ENCODE measurements around the gene GNPAT.

GNPAT gene

DNA sequence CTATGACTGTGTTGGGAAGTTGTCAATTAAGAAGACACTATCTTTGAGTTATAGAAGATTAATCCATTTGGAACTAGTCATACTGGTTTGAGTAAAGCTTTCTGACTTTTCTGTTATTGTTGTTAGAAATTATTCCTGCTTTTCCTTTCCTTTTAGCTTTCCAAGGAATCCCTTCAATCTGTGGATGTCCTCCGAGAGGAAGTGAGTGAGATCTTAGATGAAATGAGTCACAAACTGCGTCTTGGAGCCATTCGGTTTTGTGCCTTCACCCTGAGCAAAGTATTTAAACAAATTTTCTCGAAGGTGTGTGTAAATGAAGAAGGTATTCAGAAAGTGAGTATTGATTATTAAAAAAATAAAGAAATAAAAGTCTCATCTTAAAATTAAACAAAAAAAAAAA lies 19.3 kb downstream of the GNPAT start:
- FAIRE-seq, result no peak

DNA sequence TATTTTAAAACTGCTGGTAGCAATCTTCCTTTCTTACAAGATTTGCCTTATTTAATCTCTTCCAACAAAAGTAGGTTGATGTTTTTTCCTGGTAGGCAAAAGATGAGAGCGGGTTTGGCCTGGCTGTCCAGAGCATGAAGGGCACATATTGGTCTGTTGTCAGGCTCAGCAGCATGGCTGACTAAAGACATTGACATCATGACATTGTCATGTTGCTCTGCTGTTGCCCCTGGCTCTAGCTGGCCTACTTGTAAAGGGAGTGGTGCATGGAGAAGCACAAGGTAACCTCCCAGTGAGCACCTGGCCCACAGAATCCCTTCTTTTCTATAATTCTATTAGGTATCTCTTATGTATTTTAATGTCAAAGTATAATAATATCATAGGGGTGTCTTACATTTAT lies 23.6 kb downstream of the GNPAT start:
- FAIRE-seq, result no peak

DNA sequence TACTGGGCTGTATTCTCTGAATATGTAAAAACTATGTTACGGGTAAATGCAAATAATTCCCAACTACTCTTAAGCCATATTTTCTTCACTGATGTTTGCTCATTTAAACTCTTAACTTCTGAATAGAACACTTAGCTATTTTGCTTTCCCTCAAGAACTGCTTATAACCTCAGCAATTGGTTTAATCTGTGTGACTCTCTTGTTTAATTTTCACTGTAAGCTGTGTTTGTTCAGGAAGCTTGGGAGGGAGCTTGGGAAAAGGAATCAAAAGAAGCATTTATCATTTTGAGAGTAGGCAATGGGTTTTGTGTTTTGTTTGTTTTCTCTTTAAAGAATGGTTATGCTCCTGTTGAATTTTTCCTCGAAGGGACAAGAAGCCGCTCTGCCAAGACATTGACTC lies 24.4 kb downstream of the GNPAT start:
- FAIRE-seq, result no peak

DNA sequence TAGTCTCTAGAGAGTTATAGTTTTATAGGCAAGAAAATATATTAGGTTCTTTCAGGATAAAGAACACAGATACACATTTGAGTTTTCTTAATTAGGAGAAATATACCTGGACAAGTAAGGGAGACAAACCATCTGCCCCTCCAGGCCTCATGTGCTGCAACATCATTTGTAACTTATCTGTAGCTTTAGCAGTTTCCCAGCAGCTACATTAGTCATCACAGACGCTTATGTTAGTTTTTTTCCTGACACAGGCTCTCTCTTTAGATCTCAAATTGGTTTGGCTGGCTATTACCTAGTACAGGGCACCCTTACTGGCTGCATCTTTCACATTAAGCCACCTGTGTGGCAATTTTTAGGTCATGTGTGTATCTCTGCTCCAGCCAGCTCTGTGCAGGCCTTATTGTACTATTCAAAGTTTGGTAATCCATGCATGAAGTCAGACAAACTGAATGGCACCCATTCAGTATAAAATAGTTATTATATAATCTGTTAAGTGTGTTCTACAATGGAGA lies 25.9 kb downstream of the GNPAT start:
- FAIRE-seq, result no peak

DNA sequence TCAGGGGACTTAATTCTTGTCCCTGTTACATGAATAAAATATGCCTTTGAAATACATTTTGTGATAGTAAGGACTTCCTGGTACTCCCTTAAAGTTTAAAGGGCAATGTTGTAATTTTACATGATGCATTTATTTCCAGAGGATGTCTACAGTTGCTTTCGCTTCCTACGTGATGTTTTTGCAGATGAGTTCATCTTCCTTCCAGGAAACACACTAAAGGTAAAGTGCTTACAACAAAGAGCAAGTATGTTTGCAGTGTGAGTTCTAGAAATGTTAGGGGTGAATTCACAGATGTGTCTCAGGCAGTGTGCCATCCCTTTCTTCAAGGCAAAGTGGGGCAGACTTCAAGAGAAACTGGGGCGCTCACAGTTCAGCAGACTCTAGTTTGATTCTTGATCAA lies 31.2 kb downstream of the GNPAT start:
- no peak for FAIRE-seq

DNA sequence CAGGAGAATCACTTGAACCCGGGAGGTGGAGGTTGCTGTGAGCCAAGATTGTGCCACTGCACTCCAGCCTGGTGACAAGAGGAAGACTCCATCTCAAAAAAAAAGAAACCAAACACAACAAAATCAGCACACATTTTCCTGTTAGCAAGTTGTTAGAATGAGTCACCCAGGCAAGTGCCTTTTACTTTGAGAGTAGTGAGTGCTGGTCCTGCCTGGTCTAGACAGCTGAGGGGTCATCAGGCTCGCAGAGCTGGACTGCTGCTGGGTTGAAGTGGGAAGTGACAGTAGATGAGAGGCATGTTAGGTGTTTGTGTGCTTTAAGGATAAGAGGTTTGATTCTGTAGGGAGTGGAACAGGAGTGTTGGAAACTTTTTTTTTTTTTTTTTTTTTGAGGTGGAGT lies 31.9 kb downstream of the GNPAT start:
- FAIRE-seq, result no peak

DNA sequence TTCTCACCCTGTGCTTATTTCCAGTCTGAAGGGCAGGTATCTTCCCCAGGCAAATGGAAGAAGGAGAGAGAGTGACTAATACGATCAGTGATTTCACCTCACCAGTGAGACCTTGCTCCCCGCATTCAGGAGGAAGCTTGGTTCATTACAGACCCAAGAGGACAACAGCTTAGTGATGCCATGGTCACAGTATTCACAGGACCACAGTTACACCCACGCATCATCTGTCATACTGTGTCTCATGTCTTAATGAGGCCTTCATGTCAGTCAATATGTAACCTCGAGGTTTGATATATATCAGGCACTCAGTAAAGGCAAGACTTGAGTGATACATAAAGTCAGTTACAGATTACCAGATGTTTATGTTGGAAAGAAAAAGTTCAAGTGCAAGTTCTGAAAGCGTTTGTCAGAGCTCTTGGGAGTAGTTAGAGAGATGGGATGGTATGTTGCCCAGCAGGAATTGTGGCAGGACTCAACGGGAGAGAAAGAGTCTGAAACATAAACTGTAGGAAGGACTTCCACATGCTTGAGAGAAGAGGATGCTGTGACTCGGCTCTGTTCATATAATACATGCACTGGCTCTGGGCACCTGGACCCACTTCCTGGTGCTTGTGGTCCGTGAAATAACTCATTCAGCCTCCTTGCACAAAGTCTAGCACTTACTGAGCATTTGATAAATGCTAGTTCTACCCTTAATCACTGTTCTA lies 33.3 kb downstream of the GNPAT start:
- FAIRE-seq, result no peak

DNA sequence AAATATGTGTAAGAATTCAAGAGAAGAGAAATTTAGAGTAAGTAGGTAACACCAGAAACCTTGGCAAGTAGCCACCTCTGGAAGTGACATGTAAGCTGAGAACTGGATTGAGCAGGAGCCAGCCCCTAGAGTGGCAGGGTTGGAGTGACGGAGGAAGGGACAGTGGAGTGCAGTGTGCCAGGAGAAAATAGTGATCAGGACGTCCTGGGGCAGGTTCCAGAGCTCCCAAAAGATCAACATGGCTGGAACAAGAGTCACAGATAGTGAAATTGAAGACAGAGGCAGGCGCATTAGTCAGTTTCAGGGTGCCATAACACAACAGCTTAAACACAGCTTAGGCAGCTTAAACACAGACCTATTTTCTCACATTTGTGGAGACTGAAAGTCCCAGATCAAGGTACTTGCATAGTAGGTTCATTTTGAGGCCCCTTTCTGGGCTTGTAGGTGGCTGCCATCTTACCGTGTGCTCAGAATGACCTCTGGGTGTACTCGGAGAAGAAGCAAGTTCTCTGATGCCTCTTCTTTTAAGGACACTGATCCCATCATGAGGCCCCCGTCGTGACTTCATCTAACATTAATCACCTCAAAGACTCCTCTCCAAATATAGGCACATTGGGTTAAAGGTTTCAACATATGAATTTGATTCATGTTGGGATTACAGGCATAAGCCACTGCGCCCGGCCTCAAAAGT lies 37.2 kb downstream of the GNPAT start:
- FAIRE-seq, result no peak

DNA sequence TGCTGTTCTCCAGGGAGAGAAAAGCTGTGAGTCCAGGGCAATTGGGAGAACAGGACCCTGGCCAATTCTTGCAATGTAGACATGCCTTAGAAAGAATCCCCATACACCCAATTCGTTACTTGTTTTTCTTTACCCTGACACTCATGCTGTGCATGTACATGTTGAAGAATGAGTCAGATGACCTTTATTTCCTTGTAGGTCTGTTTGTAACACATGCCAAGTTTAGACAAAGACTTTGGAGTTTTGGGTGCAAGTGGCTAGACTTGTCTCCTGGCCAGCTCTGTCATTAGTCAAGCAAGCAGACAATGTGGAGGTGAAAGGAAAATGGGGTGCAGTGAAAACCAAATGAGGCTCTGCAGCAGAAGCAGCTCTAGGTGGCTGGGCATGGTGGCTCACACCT lies 38.1 kb downstream of the GNPAT start:
- FAIRE-seq, result no peak

DNA sequence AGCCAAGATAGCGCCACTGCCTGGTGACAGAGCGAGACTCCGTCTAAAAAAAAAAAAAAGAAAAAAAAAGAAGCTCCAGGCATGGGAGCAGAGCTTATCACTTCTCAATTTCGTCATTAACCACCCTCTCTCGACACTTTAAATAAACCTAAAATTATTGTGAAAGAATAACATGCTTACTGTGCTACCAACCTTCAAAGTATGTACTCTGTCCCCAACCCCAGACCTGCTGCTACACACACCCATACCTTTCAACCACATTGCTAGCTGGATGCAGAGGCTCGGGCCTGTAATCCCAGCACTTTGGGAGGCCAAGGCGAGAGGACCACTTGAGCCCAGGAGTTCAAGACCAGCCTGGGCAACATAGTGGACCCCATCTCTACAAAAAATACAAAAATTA lies 38.7 kb downstream of the GNPAT start:
- FAIRE-seq, result no peak

DNA sequence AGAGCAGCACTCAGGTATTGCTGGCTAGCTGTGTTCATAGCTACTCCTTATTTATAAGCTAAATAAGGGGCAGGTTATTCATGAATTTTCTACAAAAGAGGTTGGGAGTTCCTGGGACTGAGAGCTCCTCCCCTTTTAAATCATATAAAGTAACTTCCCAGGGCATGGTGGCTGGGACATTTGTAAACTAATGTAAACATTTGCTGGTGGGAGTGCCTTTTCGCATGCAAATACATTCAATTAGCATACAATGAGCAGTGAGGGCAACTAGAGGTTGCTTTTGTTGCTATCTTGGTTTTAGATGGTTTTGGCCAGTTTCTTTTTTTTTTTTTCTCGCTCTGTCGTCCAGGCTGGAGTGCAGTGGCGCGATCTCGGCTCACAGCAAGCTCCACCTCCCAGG lies 43.4 kb downstream of the GNPAT start:
- FAIRE-seq, result no peak

DNA sequence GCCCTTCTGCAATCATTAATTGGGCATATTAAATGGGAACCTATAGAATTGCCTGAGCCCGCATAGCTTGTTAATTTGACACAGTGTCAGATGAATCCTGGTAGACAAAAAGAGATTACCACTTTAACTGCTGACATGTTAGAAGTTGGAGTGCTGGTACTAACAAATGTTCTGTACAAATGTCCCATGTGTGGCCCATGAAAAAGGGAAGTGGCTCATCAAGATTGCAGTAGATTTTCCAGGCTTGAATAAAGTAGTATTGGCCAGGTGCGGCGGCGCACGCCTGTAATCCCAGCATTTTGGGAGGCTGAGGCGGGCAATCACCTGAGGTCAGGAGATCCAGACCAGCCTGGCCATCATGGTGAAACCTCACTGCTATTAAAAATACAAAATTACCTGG lies 45.6 kb downstream of the GNPAT start:
- FAIRE-seq, result no peak

DNA sequence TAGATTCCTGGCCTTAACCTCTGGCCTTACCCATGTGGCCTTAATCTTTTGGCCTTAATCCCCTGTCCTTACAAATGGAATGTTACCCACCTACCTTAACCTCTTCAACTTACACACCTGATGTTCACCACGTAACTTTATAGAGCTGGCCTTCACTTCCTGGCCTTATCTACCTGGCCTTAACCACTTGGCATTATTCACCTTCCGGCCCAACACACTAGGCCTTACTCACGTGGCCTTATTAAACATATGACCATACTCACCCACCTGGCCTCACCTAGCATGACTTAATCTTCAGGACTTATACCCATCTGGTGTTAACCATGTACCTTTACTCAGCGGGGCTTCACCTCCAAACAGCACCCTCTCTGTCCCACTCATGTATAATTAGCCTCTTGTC lies 54.9 kb downstream of the GNPAT start:
- no peak for FAIRE-seq

DNA sequence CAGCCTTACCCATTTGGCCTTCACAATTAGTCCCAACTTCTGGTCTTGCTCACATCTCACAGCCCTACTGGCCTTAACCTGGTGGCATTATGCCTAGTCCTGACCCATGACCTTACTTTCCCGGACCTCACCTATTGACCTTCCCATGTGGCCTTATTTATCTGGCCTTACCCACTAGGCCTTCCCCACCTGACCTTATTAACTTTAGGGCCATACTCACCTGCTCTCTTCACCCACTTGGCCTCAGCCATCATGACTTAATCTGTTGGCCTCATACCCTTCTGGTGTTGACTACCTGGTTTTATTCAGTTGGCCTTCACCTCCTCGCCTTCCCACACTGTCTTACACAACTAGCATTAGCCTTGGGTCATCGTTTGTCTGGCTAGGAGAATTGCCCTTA lies 61.0 kb downstream of the GNPAT start:
- no peak for FAIRE-seq

DNA sequence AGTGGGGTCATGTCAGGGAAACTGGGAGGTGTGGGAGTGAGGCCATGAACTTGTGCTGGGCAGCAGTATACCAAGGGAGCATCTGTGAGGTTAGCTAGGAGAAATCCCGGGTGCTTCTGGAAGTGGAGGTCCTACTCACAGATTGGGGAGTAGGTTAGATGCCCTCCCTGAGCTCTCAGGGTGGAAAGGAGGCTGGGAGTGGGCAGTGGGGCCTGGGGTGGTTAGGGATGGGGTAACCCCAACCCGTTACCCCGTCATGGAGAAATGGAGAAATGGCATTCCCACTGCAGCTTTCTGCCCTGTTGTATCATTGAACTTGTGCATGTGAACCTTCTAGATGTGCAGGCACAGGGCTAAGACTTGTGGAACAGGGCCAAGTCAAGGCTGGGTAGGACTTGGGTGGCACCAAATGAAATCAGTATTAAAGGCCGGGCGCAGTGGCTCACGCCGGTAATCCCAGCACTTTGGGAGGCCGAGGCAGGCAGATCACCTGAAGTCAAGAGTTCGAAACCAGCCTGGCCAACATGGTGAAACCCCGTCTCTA lies 69.5 kb downstream of the GNPAT start:
- no peak for FAIRE-seq

DNA sequence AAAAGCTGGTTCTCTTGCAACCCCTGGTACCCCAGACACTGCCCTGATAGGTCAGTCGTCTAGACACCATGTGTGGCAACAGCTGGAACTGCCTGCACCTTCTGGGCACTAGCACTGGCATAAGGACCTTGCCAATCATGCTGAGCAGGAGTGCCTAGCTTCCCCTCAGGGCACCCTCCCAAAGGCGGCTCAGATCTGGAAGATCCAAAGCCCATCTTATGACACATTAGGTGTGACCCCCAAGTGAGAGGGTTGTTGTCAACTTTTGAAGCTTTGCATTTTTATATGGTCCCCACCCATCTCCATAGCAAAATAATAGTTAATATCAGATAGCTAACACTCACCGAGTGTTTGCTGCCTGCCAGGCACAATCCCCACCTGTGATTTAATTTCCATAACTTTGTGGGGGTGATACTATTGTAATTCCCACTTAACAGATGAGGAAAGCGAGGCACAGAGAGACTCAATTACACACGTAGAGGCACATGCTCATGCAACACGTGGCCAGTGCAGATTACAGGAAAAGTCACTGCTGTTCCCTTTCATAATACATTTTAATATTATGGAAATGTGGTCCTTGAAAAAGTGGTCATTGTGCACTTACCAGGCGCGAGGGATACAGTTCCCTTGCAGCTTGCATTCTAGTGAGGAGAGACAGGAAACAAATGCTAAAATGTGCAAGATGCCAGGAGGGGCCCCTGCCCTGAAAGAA lies 70.9 kb downstream of the GNPAT start:
- FAIRE-seq, result no peak

DNA sequence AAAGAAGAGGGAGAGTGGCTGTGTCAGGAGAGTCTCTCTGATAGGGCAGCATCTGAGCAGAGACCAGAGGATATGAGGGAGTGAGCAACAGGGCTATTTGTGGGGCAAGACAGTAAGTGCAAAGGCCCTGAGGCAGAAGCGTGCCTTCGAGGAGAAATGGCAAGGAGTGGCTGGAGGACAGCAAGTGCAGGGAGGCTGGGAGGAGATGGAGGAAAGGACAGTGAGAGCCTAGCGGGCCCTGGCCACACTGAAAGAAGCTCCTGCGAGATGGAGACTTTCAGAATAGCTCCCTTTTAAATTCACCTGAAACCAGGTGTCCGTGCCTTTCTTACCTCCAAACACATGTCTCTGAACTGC lies 71.4 kb downstream of the GNPAT start:
- no peak for FAIRE-seq

DNA sequence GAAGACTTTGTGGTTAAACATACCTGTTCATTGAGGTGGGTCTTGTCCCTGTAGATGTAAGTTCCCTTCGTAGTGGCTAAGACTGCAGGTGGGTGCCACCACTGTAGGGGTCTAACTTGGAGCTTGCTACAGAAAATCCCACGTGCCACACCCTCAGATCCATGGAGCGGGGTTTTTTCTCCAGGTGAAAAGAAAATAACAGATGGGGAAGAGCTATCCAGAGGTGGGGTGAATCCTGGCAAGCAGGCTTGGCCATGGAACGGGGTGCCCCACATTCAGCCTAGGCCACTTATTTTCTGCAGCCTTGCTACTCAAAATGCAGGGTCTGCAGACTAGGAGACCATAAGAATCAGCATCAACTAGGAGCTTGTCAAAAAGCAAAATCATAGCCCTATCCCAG lies 72.6 kb downstream of the GNPAT start:
- no peak for FAIRE-seq

DNA sequence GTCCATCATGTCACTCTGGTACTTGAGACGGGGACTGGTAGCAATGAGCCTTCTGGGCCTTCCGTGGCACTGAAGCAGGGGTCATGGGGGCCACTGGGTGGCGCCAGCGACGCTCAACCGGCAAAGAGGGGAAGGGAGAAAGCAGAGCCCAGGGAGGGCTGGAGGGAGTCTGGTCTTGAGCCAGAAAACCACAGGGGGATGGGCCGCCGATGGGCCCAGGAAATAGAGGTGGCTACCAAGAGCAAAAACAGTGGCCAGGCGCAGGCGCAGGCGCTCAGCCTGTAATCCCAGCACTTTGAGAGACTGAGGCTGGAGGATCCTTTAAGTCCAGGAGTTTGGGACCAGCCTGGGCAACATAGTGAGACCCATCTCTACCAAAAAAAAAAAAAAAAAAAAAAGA lies 74.9 kb downstream of the GNPAT start:
- no peak for FAIRE-seq

DNA sequence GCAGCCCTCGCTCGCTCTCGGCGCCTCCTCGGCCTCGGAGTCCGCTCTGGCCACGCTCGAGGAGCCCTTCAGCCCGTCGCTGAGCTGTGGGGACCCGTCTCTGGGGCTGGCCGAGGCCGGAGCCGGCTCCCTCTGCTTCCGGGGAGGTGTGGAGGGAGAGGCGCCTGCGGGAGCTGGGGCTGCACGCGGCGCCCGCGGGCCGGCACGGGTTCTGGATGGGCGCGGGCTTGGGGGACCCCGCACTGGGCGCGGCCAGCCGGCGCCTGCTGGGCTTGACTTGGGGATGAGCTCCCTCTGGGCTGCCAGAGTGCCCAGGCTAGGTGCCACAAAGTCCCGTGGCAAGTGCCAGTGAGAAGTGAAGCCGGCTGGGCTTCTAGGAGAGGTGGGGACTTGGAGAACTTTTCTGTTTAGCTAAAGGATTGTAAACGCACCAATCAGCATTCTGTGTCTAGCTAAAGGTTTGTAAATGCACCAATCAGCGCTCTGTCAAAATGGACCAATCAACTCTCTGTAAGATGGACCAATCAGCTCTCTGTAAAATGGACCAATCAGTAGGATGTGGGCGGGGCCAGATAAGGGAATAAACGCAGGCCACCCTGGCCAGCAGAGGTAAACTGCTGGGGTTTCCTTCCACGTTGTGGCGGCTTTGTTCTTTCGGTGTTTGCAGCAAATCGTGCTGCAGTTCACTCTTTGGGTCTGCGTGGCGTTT lies 76.4 kb downstream of the GNPAT start:
- no peak for FAIRE-seq

DNA sequence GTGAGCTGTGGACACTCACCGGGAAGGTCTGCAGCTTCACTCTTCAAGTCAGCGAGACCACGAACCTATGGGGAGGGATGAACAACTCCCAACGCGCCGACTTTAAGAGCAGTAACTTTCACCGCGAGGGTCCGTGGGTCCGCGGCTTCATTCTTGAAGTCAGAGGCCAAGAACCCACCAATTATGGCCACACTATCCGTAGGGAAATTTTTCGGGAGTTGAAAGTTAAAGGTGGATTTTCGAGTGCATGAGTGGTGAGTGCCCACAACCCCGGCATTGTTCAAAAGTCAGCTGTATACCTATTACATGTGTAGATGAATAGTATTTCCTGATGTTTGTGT lies 77.0 kb downstream of the GNPAT start:
- no peak for FAIRE-seq

DNA sequence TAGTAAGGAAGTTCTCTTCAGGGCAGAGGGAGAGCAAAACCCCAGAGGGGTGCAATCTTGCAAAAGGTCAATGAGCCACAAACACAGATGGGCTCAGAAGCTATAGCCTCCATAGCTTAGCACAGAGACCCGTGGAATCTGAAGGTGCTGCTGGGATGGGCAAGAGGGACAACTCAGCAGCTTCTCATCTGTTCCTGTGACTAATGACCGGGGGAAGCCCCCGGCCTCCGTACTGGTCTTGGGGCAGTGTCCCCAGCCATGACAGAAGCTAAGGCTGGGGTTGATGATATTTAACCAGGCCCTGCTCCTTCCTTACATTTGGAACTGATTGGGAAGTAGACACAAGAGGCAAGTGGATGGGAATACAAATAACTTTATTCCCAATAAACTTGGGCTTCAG lies 77.6 kb downstream of the GNPAT start:
- no peak for FAIRE-seq

DNA sequence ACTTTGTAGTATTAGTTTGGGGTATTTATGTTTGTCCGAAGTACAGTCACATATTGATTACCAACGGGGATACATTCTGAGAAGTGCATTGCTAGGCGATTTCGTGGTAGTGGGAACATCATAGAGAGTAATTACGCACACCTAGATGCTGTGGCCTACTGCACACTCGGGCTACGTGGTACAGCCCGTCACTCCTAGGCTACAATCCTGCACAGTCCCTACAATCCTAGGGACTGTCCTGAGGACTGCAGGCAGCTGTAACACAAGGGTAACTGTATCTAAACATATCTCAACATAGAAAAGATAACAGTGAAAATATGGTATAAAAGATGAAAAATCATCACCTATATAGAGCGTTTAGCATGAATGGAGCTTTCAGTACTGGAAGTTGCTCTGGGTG lies 78.1 kb downstream of the GNPAT start:
- no peak for FAIRE-seq

All from G401.6 (cell line).